Panc1 (cell line): ENCODE results near the gene XRCC6.

Experiments used
- CTCF ChIP-seq: fragments of 450-650 bp; IDR thresholded peaks from 2 replicates; pipeline ENCODE4 v1.5.1; 2017; ENCODE audit warnings: mild to moderate bottlenecking
- POLR2AphosphoS5 ChIP-seq: IDR thresholded peaks from 2 replicates; pipeline ENCODE4 v1.6.1; 2012; ENCODE audit warnings: mild to moderate bottlenecking, low read depth, low read length, moderate library complexity
- REST ChIP-seq, 2 experiments: IDR thresholded peaks; 2 replicates each; pipeline ENCODE4 v1.6.1; 2011 to 2012; ENCODE audit warnings: low read depth in 2 of 2, control low read depth in 1 of 2, low read length in 1 of 2, mild to moderate bottlenecking in 1 of 2, moderate library complexity in 1 of 2; ENCODE audit not compliant: insufficient read depth in 1 of 2
- SIN3A ChIP-seq: IDR thresholded peaks from 2 replicates; pipeline ENCODE4 v1.6.1; 2012; ENCODE audit warnings: low read depth, mild to moderate bottlenecking, low read length, moderate library complexity, borderline replicate concordance; ENCODE audit not compliant: insufficient read depth
- TCF7L2 ChIP-seq: IDR thresholded peaks from 2 replicates; pipeline ENCODE4 v1.6.1; 2011; ENCODE audit warnings: mild to moderate bottlenecking, low read depth, low read length, inconsistent platforms

GRCh38 chr22:41595703-41596102 lies 25.4 kb upstream of the XRCC6 start:
- TF ChIP-seq CTCF: no peak
- TF ChIP-seq TCF7L2: no peak
- no peak for TF ChIP-seq POLR2AphosphoS5
- no peak for TF ChIP-seq SIN3A
- TF ChIP-seq REST (IDR thresholded peaks at IDR 0.05; ENCODE audit: insufficient read depth in 1 of 2, low read depth in 2 of 2, low read length in 1 of 2): no peak
